ENCODE data around the gene ABCC11. TPM values are rescaled to one million over a fixed set of nuclear protein-coding genes. Genes with fewer than 3 reads are reported as not detected.

The ABCC11 gene
- total and polyA plus RNA-seq, 2 of the 13 experiments (the other 11 are each of a cell fraction or from before 2014, with no cell fraction given): 1.0 to 1.4 TPM

DNA sequence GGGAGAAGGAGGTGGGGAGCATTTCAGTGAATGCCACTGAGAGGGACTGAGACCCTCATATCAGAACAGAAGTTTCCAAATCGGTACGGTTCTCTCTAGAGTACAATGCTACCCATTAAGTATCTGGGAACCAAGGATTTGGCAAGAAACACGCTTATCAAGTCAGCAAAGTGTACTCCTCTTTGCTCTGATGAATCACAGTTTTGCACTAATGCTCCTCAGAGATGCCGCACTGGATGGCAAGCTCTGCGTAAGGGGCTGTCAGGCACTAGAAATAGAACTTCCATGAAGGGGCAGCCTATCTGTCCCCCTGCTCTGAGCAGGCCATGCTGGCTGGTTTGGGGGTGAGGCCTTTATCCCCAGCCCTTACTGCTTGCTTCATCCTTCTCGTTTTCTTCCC, 86.8 kb downstream of the ABCC11 start:
- Histone ChIP-seq H3K79me2 (ENCODE audit: insufficient read depth, low read length) (no peaks in the 10 kb centered on the region), H3K9me3 (ENCODE audit: low read length) (no peaks in the 10 kb centered on the region), H3K4me3 (replicated peaks in 1 of 3; ENCODE audit: insufficient read depth in 1 of 3, low read depth in 2 of 3, low read length in 3 of 3) (no peak overlapping the region), H2AFZ (ENCODE audit: low read length) (no peak overlapping the region), H3K27ac (ENCODE audit: extremely low read length, insufficient read depth, low read length) (no peak overlapping the region), H3K9ac (ENCODE audit: insufficient read depth, low read depth, low read length) (no peak overlapping the region), H4K20me1 (ENCODE audit: insufficient read depth, low read length) (no peaks in the 10 kb centered on the region), H3K4me2 (ENCODE audit: low read depth, low read length) (no peak overlapping the region), H3K27me3 (ENCODE audit: control insufficient read depth in 1 of 2, insufficient read depth in 2 of 2, low read length in 2 of 2) (peaks cover 2 to 36% of the 10 kb centered on the region in 2 experiments; a peak in 4 of 5 replicates), H3K36me3 (replicated peaks in 1 of 2; ENCODE audit: control insufficient read depth in 1 of 2, insufficient read depth in 2 of 2, low read length in 2 of 2) (no peaks in the 10 kb centered on the region), H3K4me1 (ENCODE audit: insufficient read depth, low read length) (peaks cover 32% of the 10 kb centered on the region)
- FAIRE-seq (no peak), DNase-seq (ENCODE audit: low spot score) (no peak), ATAC-seq (no peak)
- in situ Hi-C loops (cut with HindIII; ENCODE audit: extremely low pct_ligation_motif_present, low pct_unique_long_range_greater_than_20kb): loop anchor here (5.0 to 10.0 kb wide), 3 partner anchors 1018 to 1216 kb away; partner anchors contain the start of gene NETO2
- POLR2A ChIA-PET: no interaction called here
- intact Hi-C loops (cut with micrococcal nuclease; ENCODE audit: unreplicated experiment): no loop called here
- no peak for TF ChIP-seq RORA (CRISPR knock-in tag; IDR thresholded peaks at IDR 0.05)
- no peak for TF ChIP-seq NPAS2 (CRISPR knock-in tag; IDR thresholded peaks at IDR 0.05; ENCODE audit: borderline replicate concordance)
- TF ChIP-seq ZNF24 (IDR thresholded peaks at IDR 0.05): no peak
- TF ChIP-seq ZNF138 (CRISPR knock-in tag; IDR thresholded peaks at IDR 0.05; ENCODE audit: low read depth): no peak
- TF ChIP-seq HOMEZ (CRISPR knock-in tag; IDR thresholded peaks at IDR 0.05; ENCODE audit: low read depth): no peak
- TF ChIP-seq HES4 (CRISPR knock-in tag; IDR thresholded peaks at IDR 0.05; ENCODE audit: borderline replicate concordance): no peak
- no peak for TF ChIP-seq ZNF205 (CRISPR knock-in tag; IDR thresholded peaks at IDR 0.05)
- no peak for TF ChIP-seq STAT5B (CRISPR knock-in tag; IDR thresholded peaks at IDR 0.05)
- TF ChIP-seq MED13 (CRISPR knock-in tag; IDR thresholded peaks at IDR 0.05): no peak
- TF ChIP-seq NR3C1 (CRISPR knock-in tag; IDR thresholded peaks at IDR 0.05): no peak
- no peak for TF ChIP-seq ZNF460 (CRISPR knock-in tag; IDR thresholded peaks at IDR 0.05; ENCODE audit: borderline replicate concordance)
- TF ChIP-seq POGZ (CRISPR knock-in tag; IDR thresholded peaks at IDR 0.05): no peak
- no peak for TF ChIP-seq ZNF550 (CRISPR knock-in tag; IDR thresholded peaks at IDR 0.05; ENCODE audit: borderline replicate concordance)
- TF ChIP-seq ZNF576 (CRISPR knock-in tag; IDR thresholded peaks at IDR 0.05): no peak
- 43% methylated on average over 6 of the region's 6 CpGs for WGBS (ENCODE audit: low lambda C conversion rate)
- CTCF ChIA-PET (ENCODE audit: low intra/inter-chr PET ratio, low total read pairs): no interaction called here
- no TSS peak for BruUV-seq (replicated peaks)

Measured in HepG2 (cell line).